GM19468 (cell line): ENCODE measurements around the gene AK5.
"Not testable (repeated sequence)": the region's sequence is repeated elsewhere in the genome, so short reads cannot be mapped to it uniquely, and the experiment has no call there.

Experiments
- ATAC-seq: cut with Tn5 transposase; IDR thresholded peaks from one replicate; pipeline ENCODE4 v1.9.1; 2021; ENCODE audit warnings: mild to moderate bottlenecking, moderate library complexity, moderate number of reproducible peaks; ENCODE audit not compliant: unreplicated experiment; ENCODE audit errors: extremely low read depth

The AK5 gene

DNA sequence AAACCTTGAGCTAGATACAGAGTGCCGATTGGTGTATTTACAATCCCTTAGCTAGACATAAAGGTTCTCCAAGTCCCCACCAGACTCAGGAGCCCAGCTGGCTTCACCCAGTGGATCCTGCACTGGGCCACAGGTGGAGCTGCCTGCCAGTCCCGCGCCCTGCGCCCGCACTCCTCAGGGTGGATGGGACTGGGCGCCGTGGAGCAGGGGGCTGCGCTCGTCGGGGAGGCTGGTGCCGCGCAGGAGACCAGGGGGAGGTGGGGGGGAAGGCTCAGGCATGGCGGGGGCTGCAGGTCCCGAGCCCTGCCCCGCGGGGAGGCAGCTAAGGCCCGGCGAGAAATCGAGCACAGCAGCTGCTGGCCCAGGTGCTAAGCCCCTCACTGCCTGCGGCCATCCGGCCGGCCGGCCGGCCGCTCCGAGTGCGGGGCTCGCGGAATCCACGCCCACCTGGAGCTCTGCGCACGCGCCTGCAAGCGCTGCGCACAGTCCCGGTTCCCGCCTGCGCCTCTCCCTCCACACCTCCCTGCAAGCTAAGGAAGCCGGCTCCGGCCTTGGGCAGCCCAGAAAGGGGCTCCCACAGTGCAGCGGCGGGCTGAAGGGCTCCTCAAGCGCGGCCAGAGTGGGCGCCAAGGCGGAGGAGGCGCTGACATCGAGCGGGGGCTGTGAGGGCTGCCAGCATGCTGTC, 249.9 kb downstream of the AK5 start:
- ATAC-seq = not testable (repeated sequence)

DNA sequence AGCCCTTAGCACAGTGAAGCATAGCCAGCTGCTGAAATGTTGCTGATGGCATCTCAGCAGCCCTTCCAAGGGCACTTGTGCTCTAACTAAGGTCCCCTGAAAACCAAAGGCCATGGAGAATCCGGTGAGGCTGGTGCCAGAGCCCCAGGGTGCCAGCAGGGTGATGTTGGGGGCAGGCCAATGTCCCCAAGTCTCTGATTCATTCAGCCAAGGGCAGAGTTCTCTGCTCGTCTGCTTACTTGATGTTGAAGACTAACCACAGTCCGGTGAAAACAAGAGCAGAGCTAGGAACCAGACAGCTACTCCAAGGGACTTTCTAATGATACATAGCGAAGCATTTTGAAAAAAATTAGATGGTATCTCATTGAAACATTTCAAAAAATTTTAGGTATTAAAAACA, 250.8 kb downstream of the AK5 start:
- ATAC-seq = no peak

GRCh38 chr1:77533660-77534305, 252.0 kb downstream of the AK5 start:
- no peak for ATAC-seq

GRCh38 chr1:77534456-77534855, 252.6 kb downstream of the AK5 start:
- ATAC-seq = no peak

GRCh38 chr1:77536813-77537212, 255.0 kb downstream of the AK5 start:
- ATAC-seq = no peak

DNA sequence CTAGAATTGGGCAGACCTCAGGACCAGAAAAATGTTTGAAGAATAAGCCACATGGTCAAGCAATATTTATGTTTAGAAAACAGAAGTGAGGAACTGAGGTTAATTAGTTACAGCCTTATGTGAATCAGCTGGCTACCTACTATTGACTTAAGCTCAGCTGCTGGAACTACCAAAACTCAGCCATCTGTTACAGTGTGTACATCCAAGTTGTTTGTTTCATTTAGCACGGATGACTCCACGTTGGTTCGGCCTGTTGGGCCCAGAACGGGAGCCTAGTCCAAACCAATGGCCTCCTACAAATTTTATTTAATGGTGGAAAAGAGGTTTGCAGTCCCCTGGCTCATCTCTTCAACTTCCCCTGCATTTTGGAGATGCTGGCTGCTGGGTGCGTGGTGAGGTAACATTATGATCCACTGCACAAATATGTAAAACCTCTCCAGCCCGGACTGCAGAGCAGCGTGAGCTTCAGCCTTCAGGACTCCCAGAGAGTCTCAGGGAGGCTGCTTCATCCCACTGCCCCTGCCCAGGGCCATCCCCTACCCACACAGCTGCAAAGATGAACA, 257.2 kb downstream of the AK5 start:
- ATAC-seq = peak; percentile 73

GRCh38 chr1:77539519-77540142, 257.8 kb downstream of the AK5 start:
- no peak for ATAC-seq

GRCh38 chr1:77540501-77541161, 258.8 kb downstream of the AK5 start:
- no peak for ATAC-seq

GRCh38 chr1:77541162-77541545, 259.3 kb downstream of the AK5 start:
- no peak for ATAC-seq

- ATAC-seq = no peak
Observed at GRCh38 chr1:77542813-77543420, 261.1 kb downstream of the AK5 start.

GRCh38 chr1:77543822-77544448, 262.1 kb downstream of the AK5 start:
- no peak for ATAC-seq

GRCh38 chr1:77544845-77545244, 263.0 kb downstream of the AK5 start:
- no peak for ATAC-seq

DNA sequence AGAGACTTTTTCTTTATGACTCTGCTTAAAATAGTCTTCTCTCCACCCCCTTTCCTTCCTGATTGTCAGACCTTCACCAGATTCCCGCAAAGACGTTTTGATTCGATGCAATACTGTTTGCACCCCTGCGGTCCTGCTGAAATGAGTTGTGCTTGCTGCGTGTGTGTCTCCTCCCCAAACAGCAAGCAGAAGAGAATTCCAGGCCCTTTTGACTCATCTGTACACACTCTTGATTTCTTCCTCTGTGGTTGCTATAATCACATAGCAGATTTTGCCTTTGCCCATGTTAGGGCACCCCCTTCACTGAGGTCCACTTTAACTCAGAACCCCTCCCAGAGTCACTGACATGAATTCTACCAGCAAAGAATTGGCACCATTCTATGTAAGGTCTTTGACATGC, 264.2 kb downstream of the AK5 start:
- no peak for ATAC-seq

GRCh38 chr1:77546890-77547289, 265.1 kb downstream of the AK5 start:
- ATAC-seq = no peak

DNA sequence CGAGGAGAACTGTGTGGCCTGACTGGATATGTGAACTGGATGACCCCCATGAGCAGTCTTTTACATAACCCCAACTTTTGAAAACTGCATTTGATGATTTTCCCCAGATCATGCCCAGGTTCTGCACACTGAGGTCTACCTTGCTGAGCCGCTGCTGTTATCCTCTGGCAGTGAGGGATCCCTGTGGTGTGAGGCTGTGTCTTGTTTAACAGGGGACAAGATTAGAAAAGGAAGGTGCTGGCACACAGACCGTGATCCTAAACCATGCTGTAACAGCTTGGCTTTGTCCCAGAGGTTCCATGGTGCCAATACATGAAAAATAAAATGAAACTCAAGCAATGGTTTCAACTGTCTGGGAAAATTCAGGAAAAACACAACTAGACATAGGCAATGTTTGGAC, 266.5 kb downstream of the AK5 start:
- no peak for ATAC-seq

- ATAC-seq = no peak
Observed at GRCh38 chr1:77550135-77550534, 268.3 kb downstream of the AK5 start.

DNA sequence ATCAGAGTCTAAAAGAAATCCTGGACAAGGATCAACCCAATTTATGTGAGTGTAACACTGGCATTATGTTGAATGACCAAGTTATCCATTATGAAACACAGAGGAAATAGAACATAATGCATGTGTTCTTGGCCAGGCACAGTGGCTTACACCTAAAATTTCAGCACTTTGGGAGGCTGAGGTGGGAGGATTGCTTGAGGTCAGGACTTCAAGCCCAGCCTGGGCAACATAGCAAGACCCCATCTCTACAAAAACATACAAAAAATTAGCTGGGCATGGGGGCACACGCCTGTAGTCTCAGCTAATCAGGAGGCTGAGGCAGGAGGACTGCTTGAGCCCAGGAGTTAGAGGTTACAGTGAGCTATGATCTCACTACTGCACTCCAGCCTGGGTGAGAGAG, 270.8 kb downstream of the AK5 start:
- no peak for ATAC-seq

DNA sequence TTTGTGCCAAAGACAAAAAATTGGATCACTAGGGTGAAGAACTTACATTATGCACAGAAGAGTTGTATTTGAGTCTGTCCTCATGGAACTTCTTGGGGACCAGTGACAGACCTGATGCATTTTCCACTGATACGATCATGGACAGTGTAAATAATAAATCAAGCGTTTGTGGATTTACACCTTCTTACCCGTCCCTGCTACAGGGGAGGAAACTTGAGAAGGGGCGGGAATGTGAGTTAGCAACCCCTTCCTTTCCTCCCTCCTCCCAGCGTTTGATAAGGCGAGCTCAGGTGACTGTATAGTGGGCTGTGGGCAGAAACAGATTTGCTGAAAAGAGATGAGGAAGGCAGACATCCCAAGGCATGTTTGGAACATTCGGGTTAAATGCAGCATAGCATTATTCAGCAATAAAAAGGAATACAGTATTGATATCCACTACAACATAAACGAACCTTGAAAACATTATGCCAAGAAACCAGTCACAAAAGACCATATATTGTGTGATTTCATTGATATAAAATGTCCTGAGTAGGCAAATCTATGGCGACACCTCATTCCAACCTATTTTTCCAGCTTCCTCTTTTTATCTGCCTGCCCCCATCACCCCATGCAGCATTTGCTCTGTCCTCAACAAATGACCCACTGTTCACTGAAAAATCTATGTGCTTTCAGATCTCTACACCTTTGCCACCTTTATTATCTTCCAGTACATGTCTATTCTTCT, 271.9 kb downstream of the AK5 start:
- no peak for ATAC-seq

GRCh38 chr1:77556045-77556444, 274.2 kb downstream of the AK5 start:
- no peak for ATAC-seq
